Testis (tissue), 2 donors: ENCODE measurements around the gene LSM3.

Source experiments
- POLR2A ChIP-seq: fragments of 450-650 bp; IDR thresholded peaks from one replicate; pipeline ENCODE4 v1.6.1; 2017; ENCODE audit warnings: antibody characterized with exemption, mild to moderate bottlenecking, moderate library complexity
- TF ChIP-seq, protein P1 (sequence below), 3 experiments: fragments of 450-650 bp in 2 of 3; fragments of 200-600 bp in 1 of 3; sonication (generic) in 1 of 3; IDR thresholded peaks; one replicate each; pipeline ENCODE4 v1.5.1; 2016 to 2019; ENCODE audit warnings: antibody characterized with exemption in 3 of 3, mild to moderate bottlenecking in 2 of 3, moderate library complexity in 1 of 3

DNA sequence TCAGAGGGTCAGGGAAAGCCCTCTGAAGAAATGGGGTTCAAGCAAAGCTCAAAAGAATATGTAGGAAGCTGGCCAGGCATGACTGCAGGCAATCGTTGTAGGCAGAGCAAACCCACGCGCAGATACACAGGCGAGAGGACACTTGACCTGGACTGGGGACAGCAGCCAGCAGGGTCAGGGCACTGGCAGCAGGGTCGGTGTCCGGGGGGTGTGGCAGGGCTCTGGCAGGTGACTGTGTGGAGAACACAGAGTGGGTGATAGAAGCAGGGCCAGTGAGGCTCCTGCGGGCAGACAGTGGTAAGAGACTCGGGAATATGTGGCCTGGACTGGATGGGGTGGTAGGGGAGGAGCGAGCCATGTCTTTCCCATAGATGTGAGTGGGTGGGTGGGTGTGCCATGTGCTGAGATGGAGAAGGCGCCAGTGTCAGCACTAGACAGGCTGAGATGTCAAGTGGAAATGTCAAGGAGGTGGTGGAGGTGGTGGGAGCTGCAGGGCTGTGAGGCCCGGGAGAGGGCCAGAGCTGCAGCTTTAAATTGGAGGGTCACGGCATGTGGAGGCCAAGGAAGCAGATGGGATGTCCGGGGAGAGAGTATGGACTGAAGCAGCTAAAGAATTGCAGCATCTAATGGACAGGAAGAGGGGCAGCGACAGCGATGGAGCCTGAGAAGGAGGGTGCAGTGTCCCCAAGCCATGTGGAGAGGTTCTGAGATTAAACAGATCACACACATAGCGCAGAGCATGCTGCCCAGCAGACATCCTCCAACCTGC lies 40.3 kb upstream of the LSM3 start:
- TF ChIP-seq POLR2A = no peak
- TF ChIP-seq, protein P1, sequence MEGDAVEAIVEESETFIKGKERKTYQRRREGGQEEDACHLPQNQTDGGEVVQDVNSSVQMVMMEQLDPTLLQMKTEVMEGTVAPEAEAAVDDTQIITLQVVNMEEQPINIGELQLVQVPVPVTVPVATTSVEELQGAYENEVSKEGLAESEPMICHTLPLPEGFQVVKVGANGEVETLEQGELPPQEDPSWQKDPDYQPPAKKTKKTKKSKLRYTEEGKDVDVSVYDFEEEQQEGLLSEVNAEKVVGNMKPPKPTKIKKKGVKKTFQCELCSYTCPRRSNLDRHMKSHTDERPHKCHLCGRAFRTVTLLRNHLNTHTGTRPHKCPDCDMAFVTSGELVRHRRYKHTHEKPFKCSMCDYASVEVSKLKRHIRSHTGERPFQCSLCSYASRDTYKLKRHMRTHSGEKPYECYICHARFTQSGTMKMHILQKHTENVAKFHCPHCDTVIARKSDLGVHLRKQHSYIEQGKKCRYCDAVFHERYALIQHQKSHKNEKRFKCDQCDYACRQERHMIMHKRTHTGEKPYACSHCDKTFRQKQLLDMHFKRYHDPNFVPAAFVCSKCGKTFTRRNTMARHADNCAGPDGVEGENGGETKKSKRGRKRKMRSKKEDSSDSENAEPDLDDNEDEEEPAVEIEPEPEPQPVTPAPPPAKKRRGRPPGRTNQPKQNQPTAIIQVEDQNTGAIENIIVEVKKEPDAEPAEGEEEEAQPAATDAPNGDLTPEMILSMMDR (IDR thresholded peaks at IDR 0.05) = no peak
